K562 (cell line): Measurements from ENCODE around the gene NEUROD2. TPM values are rescaled to one million over a fixed set of nuclear protein-coding genes. Genes with fewer than 3 reads are reported as not detected.

ENCODE experiments used
- ATAC-seq: fragments of 200-7000 bp; cut with Tn5 transposase; 3 replicates; pipeline ENCODE4 v1.9.1; 2020; ENCODE audit warnings: moderate library complexity
- BruUV-seq: library from RNA; stranded (reverse); fragments of 400-500 nt; replicated peaks from 2 replicates; lab custom pipeline; 2021; lab: Mats Ljungman, UMichigan
- CTCF ChIA-PET: fragments of 300-600 bp; formaldehyde crosslinking; extraction: SDS; loops from one replicate; lab custom pipeline; 2021; ENCODE audit warnings: low intra/inter-chr PET ratio; lab: Yijun Ruan, JAX
- POLR2A ChIA-PET: fragments of 300-600, 350-650 bp; sonication (Branson Sonifier 250); formaldehyde crosslinking; extraction: SDS; loops from one replicate; lab custom pipeline; 2021; ENCODE audit warnings: antibody characterized with exemption, inconsistent platforms; lab: Yijun Ruan, JAX
- DNase-seq, 4 experiments: peaks; one replicate each; pipeline versions ENCODE4 v3.0.0 to v3.0.0-alpha.2; 2011 to 2018; ENCODE audit warnings: low spot score in 3 of 4, mixed read lengths in 3 of 4; ENCODE audit errors: extremely low read depth in 1 of 4
- FAIRE-seq: peaks from 2 replicates; lab custom pipeline; 2011; peaks lifted over from hg19 to GRCh38; lab: Jason Lieb, UNC
- H2AFZ ChIP-seq: 2 replicates; pipeline ENCODE4 v1.6.0; 2011; ENCODE audit warnings: low read depth, low read length, control low read depth, inconsistent platforms
- H3K27ac ChIP-seq: fragments of 200-600 bp; 3 replicates; pipeline ENCODE4 v1.8.0; 2011; ENCODE audit warnings: low read depth, mild to moderate bottlenecking, control low read depth, inconsistent platforms, low read length, moderate library complexity, mixed read lengths; ENCODE audit errors: extremely low read depth
- H3K27me3 ChIP-seq, 2 experiments: fragments of 300-600 bp in 1 of 2; 2 replicates in 1 of 2; 3 replicates in 1 of 2; pipeline versions ENCODE4 v1.6.0 to v1.8.0; 2011; ENCODE audit warnings: inconsistent platforms in 2 of 2, low read length in 2 of 2, mild to moderate bottlenecking in 1 of 2, mixed read lengths in 1 of 2, moderate library complexity in 1 of 2; ENCODE audit not compliant: control insufficient read depth in 2 of 2, insufficient read depth in 2 of 2
- H3K36me3 ChIP-seq: fragments of 300-600 bp; 3 replicates; pipeline ENCODE4 v1.8.0; 2011; ENCODE audit warnings: mild to moderate bottlenecking, low read length, inconsistent platforms; ENCODE audit not compliant: control insufficient read depth, insufficient read depth
- H3K4me1 ChIP-seq, 2 experiments: fragments of 200-600 bp in 1 of 2; replicated peaks in 1 of 2; 2 replicates in 1 of 2; 3 replicates in 1 of 2; pipeline versions ENCODE4 v1.5.1 to v1.8.0; 2011; ENCODE audit warnings: inconsistent platforms in 2 of 2, low read length in 2 of 2, mild to moderate bottlenecking in 1 of 2, mixed read lengths in 1 of 2, moderate library complexity in 1 of 2; ENCODE audit not compliant: control insufficient read depth in 2 of 2, insufficient read depth in 2 of 2
- H3K4me2 ChIP-seq: 2 replicates; pipeline ENCODE4 v1.6.1; 2011; ENCODE audit warnings: low read length, control low read depth, inconsistent platforms, mixed read lengths; ENCODE audit not compliant: insufficient read depth
- H3K4me3 ChIP-seq: fragments of 200-600 bp; sonication (generic), shearing (Covaris generic); 2 replicates; pipeline ENCODE4 v1.5.1; 2016; ENCODE audit warnings: control low read depth, inconsistent platforms
- H3K79me2 ChIP-seq: fragments of 200-600 bp; 3 replicates; pipeline ENCODE4 v1.8.0; 2011; ENCODE audit warnings: low read length, inconsistent platforms; ENCODE audit not compliant: control insufficient read depth, insufficient read depth
- H3K9ac ChIP-seq, 2 experiments: 2 replicates each; pipeline versions ENCODE4 v1.6.0 to v1.6.1; 2011; ENCODE audit warnings: low read depth in 2 of 2, low read length in 2 of 2, control low read depth in 1 of 2, inconsistent platforms in 1 of 2, mild to moderate bottlenecking in 1 of 2, mixed read lengths in 1 of 2; ENCODE audit not compliant: insufficient read depth in 1 of 2
- H3K9me1 ChIP-seq: one replicate; pipeline ENCODE4 v1.6.0; 2011; ENCODE audit warnings: inconsistent platforms, mild to moderate bottlenecking, low read length, moderate library complexity; ENCODE audit not compliant: control insufficient read depth, insufficient read depth
- H3K9me3 ChIP-seq: replicated peaks from 2 replicates; pipeline ENCODE4 v1.5.1; 2011; ENCODE audit warnings: low read depth, low read length, inconsistent platforms; ENCODE audit not compliant: control insufficient read depth, insufficient read depth
- H4K20me1 ChIP-seq: replicated peaks from 2 replicates; pipeline ENCODE4 v1.6.1; 2011; ENCODE audit warnings: low read length, inconsistent platforms, mixed read lengths; ENCODE audit not compliant: control insufficient read depth, insufficient read depth
- COPS2 ChIP-seq: fragments of 450-650 bp; conservative IDR thresholded peaks from 2 replicates; pipeline ENCODE4 v1.6.1; 2016; ENCODE audit warnings: mild to moderate bottlenecking, moderate library complexity
- FOS ChIP-seq: IDR thresholded peaks from 3 replicates; pipeline ENCODE4 v1.6.1; 2011; ENCODE audit not compliant: insufficient read length; ENCODE audit errors: extremely low read depth
- HIVEP1 ChIP-seq: fragments of 250-450 bp; sonication (Bioruptor Pico); IDR thresholded peaks from 2 replicates; pipeline ENCODE4 v1.4.0; 2020; ENCODE audit warnings: mild to moderate bottlenecking
- PCBP2 ChIP-seq: fragments of 200-400 bp; formaldehyde crosslinking; IDR thresholded peaks from 2 replicates; pipeline ENCODE4 v1.6.1; 2018; ENCODE audit warnings: low read length, low read depth, mild to moderate bottlenecking, moderate library complexity; ENCODE audit not compliant: poor library complexity, severe bottlenecking
- SPI1 ChIP-seq: IDR thresholded peaks from 2 replicates; pipeline ENCODE4 v1.6.1; 2011; ENCODE audit warnings: low read depth, low read length, control low read depth, borderline replicate concordance
- SREBF1 ChIP-seq: fragments of 150-350 bp; IDR thresholded peaks from 2 replicates; pipeline ENCODE4 v1.6.1; 2014; ENCODE audit warnings: antibody characterized with exemption, low read depth, low read length, borderline replicate concordance
- WGBS: fragments of 100-300 bp; shearing (Covaris generic); methylation state at CpG from one replicate; pipeline ENCODE4 v1.1.6; 2016; ENCODE audit warnings: low coverage, mixed read lengths; ENCODE audit not compliant: insufficient coverage; ENCODE audit errors: missing lambda C conversion rate; 5-methylcytosine and 5-hydroxymethylcytosine counted together
- in situ Hi-C: fragments of 300-500 bp; cut with MboI; formaldehyde crosslinking; loops from 4 replicates; pipeline ENCODE4 v1.15.0; 2018; ENCODE audit warnings: inconsistent platforms, mixed read lengths
- intact Hi-C: fragments of 100-400 bp; cut with micrococcal nuclease; formaldehyde crosslinking; loops from 2 replicates; pipeline ENCODE4 v1.14.2; 2022
- polyA plus RNA-seq, 8 experiments: library from polyadenylated mRNA; depleted of rRNA in 4 of 8; stranded (reverse) in 5 of 8; unstranded in 3 of 8; fragments of >200 nt; fragmentation: Nextera tagmentation in 2 of 8; fragmentation: Illumina TruSeq in 1 of 8; extraction: Ambion mirVana in 2 of 8; extraction: Trizol in 1 of 8; gene quantifications; 2 replicates each; pipeline versions ENCODE4 v1.2.1 to v1.2.3, GENCODE V29; 2011 to 2014; ENCODE audit warnings: inconsistent platforms in 1 of 8, missing spikeins in 1 of 8
- total RNA-seq, 7 experiments: library from RNA; depleted of rRNA in 6 of 7; stranded (reverse); fragments of >200 nt in 6 of 7; fragmentation: Illumina TruSeq in 2 of 7; extraction: Trizol in 2 of 7; gene quantifications; 2 replicates each; pipeline versions ENCODE4 v1.2.1 to v1.2.3, GENCODE V29; 2011 to 2021; ENCODE audit warnings: low replicate concordance in 1 of 7

NEUROD2 gene
- total and polyA plus RNA-seq, 9 of the 15 experiments (the other 6 are each of a cell fraction or from before 2014, with no cell fraction given): not detected

GRCh38 chr17:39572121-39572520, 35.6 kb downstream of the NEUROD2 start (continued):
- no peak for TF ChIP-seq PCBP2
- TF ChIP-seq HIVEP1: no peak
- TF ChIP-seq COPS2: no peak
- TF ChIP-seq SREBF1: no peak

GRCh38 chr17:39569126-39569525, 38.6 kb downstream of the NEUROD2 start:
- BruUV-seq: no TSS peak
- 27% methylated on average over 1 of the region's 1 CpG for WGBS
- TF ChIP-seq SPI1 (peak; percentile 29; the same call in 1 of the 2 replicates), FOS (no peak)
- Histone ChIP-seq H3K9me3 (0 out of 2 replicates have a peak, but pooled peaks cover 2% of the 10 kb centered on the region), H3K9ac (no peak overlapping the region), H2AFZ (no peak overlapping the region), H3K27me3 (0 out of 5 replicates have a peak, but pooled peaks cover 0 to 3% of the 10 kb centered on the region in 2 experiments), H4K20me1 (no peaks in the 10 kb centered on the region), H3K4me1 (peaks cover 0 to 12% of the 10 kb centered on the region in 2 experiments; a peak in 2 of 5 replicates), H3K9me1 (peaks cover 3% of the 10 kb centered on the region), H3K4me3 (no peak overlapping the region), H3K36me3 (peaks cover 20% of the 10 kb centered on the region; the same call in 2 of the 3 replicates), H3K27ac (no peak overlapping the region), H3K79me2 (no peaks in the 10 kb centered on the region), H3K4me2 (no peak overlapping the region)
- intact Hi-C loops (no loop called here), in situ Hi-C loops (no loop called here)
- ChIA-PET POLR2A (no interaction called here), CTCF (no interaction called here)
- ATAC-seq (no peak), DNase-seq (no peak), FAIRE-seq (no peak)
